Measurements from ENCODE around the gene MRPS14. TPM values are rescaled to one million over a fixed set of nuclear protein-coding genes. Genes with fewer than 3 reads are reported as not detected.
A peak's percentile ranks its signal among the peaks of the same experiment; 100 is the strongest.

The MRPS14 gene
- total RNA-seq, 1 donor from 2014 or later, result 36.9 TPM

DNA sequence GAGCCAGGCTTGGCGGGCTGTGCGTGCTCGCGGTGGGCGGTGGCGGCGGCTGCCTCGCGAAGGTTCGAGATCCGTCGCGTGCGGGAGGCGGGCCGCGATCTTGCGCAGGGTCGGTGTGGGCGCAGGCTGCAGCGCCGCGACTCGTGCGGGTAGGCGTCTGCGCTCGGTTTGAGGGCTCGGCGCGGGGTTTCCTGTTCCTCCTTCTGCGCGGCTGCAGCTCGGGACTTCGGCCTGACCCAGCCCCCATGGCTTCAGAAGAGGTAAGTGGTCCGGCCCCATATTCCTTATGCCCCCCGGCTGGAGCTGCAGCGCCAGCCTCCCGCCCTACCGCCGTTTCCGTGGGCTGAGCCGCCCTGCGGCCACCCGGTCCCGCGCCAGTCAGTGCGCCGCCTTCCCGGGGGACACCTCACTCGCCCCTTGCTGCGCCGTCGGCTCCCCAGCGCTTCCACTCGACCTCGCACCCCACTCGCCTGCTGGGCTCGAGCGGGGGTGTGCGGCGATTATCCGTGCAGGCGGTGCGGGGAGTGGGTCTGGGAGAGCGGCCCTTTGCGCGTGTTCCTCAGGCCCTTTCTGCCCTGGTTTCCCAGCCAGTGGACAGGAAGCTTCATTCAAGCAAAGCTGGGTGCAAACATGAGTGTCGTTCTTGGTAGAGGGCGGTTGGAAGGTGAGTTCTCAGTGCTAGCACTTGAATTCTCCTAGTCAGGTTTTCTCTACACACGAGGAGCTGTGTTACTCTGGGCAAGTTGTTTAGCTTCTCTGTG lies 23.1 kb downstream of the MRPS14 start, which contains the start of gene CACYBP:
Gene CACYBP (plus strand): TSS at position 12 of the 761 bp plus-strand sequence. CDS start 234 bp downstream, at position 246.
- DNase-seq (no peak), ATAC-seq (ENCODE audit: low read depth) (no peak)
- Mint-ChIP-seq H3K4me3 (no peak within 1 kb of the TSS), H3K36me3 (ENCODE audit: low read depth) (peaks cover 27% of the 10 kb centered on the region), H3K9me3 (no peaks in the 10 kb centered on the region), H3K4me1 (peaks cover 38% of the 10 kb centered on the region), H3K27me3 (no peaks in the 10 kb centered on the region), H3K27ac (no peak within 1 kb of the TSS)
- TF ChIP-seq, protein P1, sequence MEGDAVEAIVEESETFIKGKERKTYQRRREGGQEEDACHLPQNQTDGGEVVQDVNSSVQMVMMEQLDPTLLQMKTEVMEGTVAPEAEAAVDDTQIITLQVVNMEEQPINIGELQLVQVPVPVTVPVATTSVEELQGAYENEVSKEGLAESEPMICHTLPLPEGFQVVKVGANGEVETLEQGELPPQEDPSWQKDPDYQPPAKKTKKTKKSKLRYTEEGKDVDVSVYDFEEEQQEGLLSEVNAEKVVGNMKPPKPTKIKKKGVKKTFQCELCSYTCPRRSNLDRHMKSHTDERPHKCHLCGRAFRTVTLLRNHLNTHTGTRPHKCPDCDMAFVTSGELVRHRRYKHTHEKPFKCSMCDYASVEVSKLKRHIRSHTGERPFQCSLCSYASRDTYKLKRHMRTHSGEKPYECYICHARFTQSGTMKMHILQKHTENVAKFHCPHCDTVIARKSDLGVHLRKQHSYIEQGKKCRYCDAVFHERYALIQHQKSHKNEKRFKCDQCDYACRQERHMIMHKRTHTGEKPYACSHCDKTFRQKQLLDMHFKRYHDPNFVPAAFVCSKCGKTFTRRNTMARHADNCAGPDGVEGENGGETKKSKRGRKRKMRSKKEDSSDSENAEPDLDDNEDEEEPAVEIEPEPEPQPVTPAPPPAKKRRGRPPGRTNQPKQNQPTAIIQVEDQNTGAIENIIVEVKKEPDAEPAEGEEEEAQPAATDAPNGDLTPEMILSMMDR (IDR thresholded peaks at IDR 0.05), result no peak
- intact Hi-C loops (cut with micrococcal nuclease), result loop anchor here (1.0 to 10.0 kb wide), 11 partner anchors 23 to 1585 kb away; partner anchors contain the start of genes CENPL, COP1, DARS2 and MRPS14
- POLR2A ChIA-PET, result interaction anchor here (0.5 to 5.0 kb wide), 39 partner anchors 8 to 1660 kb away, joined by 3 to 139 read pairs (median 6); partner anchors contain the start of genes GAS5, KLHL20, MRPS14 and PRDX6
- CTCF ChIA-PET, result interaction anchor here (1.9 kb wide), 1 partner anchor 224 kb away, joined by 4 read pairs; no protein-coding TSS in a partner anchor

DNA sequence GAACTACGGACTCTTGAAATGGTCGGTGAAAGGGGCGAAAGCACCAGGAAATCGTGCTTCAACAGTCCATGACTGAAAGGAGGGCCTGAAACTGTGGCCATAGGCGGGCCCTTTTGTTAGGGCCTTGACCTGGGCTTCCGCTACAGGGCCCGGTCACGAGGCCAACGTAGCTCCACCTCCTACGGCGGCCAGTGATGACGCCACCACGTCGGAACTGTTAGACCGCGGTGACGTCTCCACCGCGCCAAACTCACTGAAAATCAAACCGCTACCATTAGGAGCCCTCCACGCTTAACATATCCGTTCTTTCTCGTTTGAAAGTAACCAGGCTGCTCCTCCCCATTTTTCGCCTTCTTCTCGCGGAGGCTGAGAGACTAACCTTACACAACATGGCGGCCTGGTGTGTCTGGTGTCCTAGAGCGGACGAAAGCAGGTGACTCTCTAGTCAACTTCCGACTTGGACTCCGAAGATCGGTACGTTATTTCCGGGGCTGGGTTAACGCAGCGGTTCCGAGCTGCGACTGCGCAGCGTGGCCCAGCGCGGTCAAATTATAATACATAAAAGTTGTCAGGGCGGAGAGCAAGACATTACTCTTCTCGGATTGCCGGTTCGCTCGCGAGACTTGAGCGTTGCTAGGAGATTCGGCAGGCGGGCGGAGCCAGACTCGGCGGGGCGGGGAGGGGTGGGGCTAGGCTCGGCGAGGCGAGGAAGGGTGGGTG lies 23.8 kb downstream of the MRPS14 start:
- ATAC-seq (ENCODE audit: low read depth), result peak; percentile 78
- Mint-ChIP-seq H3K9me3 (no peaks in the 10 kb centered on the region), H3K27ac (no peak overlapping the region), H3K36me3 (ENCODE audit: low read depth) (peaks cover 26% of the 10 kb centered on the region), H3K4me1 (peaks cover 38% of the 10 kb centered on the region), H3K4me3 (no peak overlapping the region), H3K27me3 (no peaks in the 10 kb centered on the region)
- TF ChIP-seq, protein P1 (IDR thresholded peaks at IDR 0.05), result no peak
- POLR2A ChIA-PET, result interaction anchor here (0.6 to 5.0 kb wide), 47 partner anchors 8 to 1660 kb away, joined by 3 to 139 read pairs (median 5); partner anchors contain the start of genes DARS2, GAS5, KLHL20 and MRPS14
- CTCF ChIA-PET, result interaction anchor here (0.6 to 1.9 kb wide), 11 partner anchors 10 to 737 kb away, joined by 3 to 12 read pairs (median 4); partner anchors contain the start of gene MRPS14
- intact Hi-C loops (cut with micrococcal nuclease), result loop anchor here (1.0 to 10.0 kb wide), 11 partner anchors 24 to 1585 kb away; partner anchors contain the start of genes CENPL, COP1, DARS2 and MRPS14
- DNase-seq, result peak; percentile 88

DNA sequence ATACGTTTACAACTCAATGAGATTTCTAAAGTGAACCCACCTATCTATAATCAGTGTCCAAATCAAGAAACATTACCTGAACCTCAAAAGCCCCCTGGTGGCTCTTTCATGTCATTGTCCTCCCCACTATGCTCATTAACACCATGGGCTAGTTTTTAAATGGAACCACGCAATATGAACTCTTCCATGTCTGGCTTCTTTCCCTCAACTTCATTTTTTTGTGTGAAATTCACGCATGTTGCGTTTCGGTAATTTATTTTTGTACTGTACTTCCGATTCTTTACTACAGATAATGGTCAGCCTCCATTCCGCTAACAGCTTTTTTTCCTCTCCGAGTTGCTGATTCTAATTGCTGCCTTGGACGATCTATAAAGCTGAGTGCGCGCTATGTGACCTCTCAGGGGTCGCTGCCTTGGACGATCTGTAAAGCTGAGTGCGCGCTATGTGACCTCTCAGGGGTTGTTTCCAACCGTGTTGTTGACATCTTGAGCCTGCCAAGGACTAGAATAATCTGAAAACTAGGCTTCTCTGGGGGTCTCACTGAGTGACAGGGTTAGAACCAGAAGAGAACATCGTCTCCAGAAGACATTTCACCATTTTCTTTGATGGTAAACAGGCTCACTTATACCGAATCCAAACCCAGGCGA lies 24.5 kb downstream of the MRPS14 start:
- H3K9me3 Mint-ChIP-seq, result no peaks in the 10 kb centered on the region
- H3K4me3 Mint-ChIP-seq, result no peak overlapping the region
- no peaks in the 10 kb centered on the region for H3K27me3 Mint-ChIP-seq
- TF ChIP-seq, protein P1 (IDR thresholded peaks at IDR 0.05), result peak; percentile 50
- H3K27ac Mint-ChIP-seq, result no peak overlapping the region
- no peak for ATAC-seq (ENCODE audit: low read depth)
- intact Hi-C loops (cut with micrococcal nuclease), result loop anchor here (1.0 to 10.0 kb wide), 13 partner anchors 25 to 1584 kb away; partner anchors contain the start of genes CENPL, COP1, DARS2 and MRPS14
- DNase-seq, result no peak
- H3K36me3 Mint-ChIP-seq (ENCODE audit: low read depth), result peaks cover 24% of the 10 kb centered on the region
- ChIA-PET CTCF (interaction anchor here (0.6 to 1.9 kb wide), 11 partner anchors 9 to 736 kb away, joined by 3 to 12 read pairs (median 4); partner anchors contain the start of gene MRPS14), POLR2A (interaction anchor here (0.6 to 5.0 kb wide), 35 partner anchors 9 to 1583 kb away, joined by 3 to 139 read pairs (median 6); partner anchors contain the start of genes DARS2, GAS5, MRPS14 and PRDX6)
- peaks cover 37% of the 10 kb centered on the region for H3K4me1 Mint-ChIP-seq

DNA sequence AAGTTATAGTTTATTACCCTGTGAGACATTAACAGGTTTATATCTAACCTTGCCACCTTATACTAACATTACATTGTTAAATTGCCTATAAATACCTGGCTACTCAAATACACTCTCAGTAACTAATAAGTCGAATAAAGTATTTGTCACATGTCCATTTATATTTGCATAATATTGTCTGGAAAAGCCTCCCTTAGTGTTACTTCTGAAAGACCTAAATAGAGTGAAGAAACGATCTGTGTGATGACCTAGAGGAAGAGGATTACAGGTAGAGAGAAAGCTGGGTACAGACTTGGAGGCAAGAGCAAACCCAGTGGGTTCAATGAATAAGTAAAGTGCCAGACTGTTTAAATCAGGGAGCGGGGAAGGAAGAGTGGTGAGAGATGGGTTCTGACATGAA lies 26.2 kb downstream of the MRPS14 start:
- Mint-ChIP-seq H3K4me1 (peaks cover 25% of the 10 kb centered on the region), H3K36me3 (ENCODE audit: low read depth) (peaks cover 24% of the 10 kb centered on the region), H3K9me3 (no peaks in the 10 kb centered on the region), H3K27ac (no peak overlapping the region), H3K27me3 (no peaks in the 10 kb centered on the region), H3K4me3 (no peak overlapping the region)
- ATAC-seq (ENCODE audit: low read depth), result no peak
- ChIA-PET POLR2A (interaction anchor here (5.0 kb wide), 1 partner anchor 197 kb away, joined by 61 read pairs; no protein-coding TSS in a partner anchor), CTCF (interaction anchor here (1.7 kb wide), 1 partner anchor 14 kb away, joined by 6 read pairs; no protein-coding TSS in a partner anchor)
- intact Hi-C loops (cut with micrococcal nuclease), result loop anchor here (5.0 to 10.0 kb wide), 2 partner anchors 125 to 1582 kb away; no protein-coding TSS in a partner anchor
- DNase-seq, result no peak
- TF ChIP-seq, protein P1 (IDR thresholded peaks at IDR 0.05), result no peak

All from activated B cell treated with CpG ODN at 0.5 μM for 24 hours (primary cell).